CD4-positive, CD25-positive, alpha-beta regulatory T cell (primary cell): Measurements from ENCODE around the gene CCL8. TPM values are rescaled to one million over a fixed set of nuclear protein-coding genes. Genes with fewer than 3 reads are reported as not detected.
"Not testable (repeated sequence)": the region's sequence is repeated elsewhere in the genome, so short reads cannot be mapped to it uniquely, and the experiment has no call there.

Experiments
- ATAC-seq, 2 donors: fragments of 150-1000 bp; cut with Tn5 transposase; one replicate each; pipeline ENCODE4 v1.10.0; 2021; ENCODE audit warnings: low read depth in 2 of 2, moderate number of reproducible peaks in 2 of 2, moderate library complexity in 1 of 2
- DNase-seq, 3 donors: peaks; one replicate each; pipeline versions ENCODE4 v3.0.0 to v3.0.0-alpha.2; 2012 to 2022; ENCODE audit warnings: mixed read lengths in 1 of 3
- H3K27ac ChIP-seq: one replicate; pipeline ENCODE4 v1.7.0; 2013; ENCODE audit warnings: mild to moderate bottlenecking, low read length; ENCODE audit not compliant: insufficient read depth, poor library complexity, severe bottlenecking
- H3K27me3 ChIP-seq: one replicate; pipeline ENCODE4 v1.7.0; 2013; ENCODE audit warnings: low read length; ENCODE audit not compliant: control insufficient read depth, insufficient read depth
- H3K36me3 ChIP-seq: one replicate; pipeline ENCODE4 v1.7.0; 2013; ENCODE audit warnings: mild to moderate bottlenecking, low read length, moderate library complexity; ENCODE audit not compliant: control insufficient read depth, insufficient read depth
- H3K4me1 ChIP-seq: 2 replicates; pipeline ENCODE4 v1.7.0; 2013; ENCODE audit warnings: mild to moderate bottlenecking, low read length; ENCODE audit not compliant: insufficient read depth, control insufficient read depth, poor library complexity, severe bottlenecking
- H3K4me3 ChIP-seq: one replicate; pipeline ENCODE4 v1.7.0; 2013; ENCODE audit warnings: low read depth, mild to moderate bottlenecking, low read length, moderate library complexity
- H3K9me3 ChIP-seq, 2 experiments: 1 replicate in 1 of 2; 2 replicates in 1 of 2; pipeline ENCODE4 v1.7.0; 2013; ENCODE audit warnings: low read length in 2 of 2, mild to moderate bottlenecking in 1 of 2, moderate library complexity in 1 of 2; ENCODE audit not compliant: control insufficient read depth in 2 of 2
- H3K27ac Mint-ChIP-seq, 3 donors: one replicate each; pipeline ENCODE4 v1.8.0; 2020 to 2022; ENCODE audit warnings: mild to moderate bottlenecking in 3 of 3, mixed read lengths in 3 of 3, moderate library complexity in 2 of 3
- H3K27me3 Mint-ChIP-seq: one replicate; pipeline ENCODE4 v1.8.0; 2022; ENCODE audit warnings: mild to moderate bottlenecking, mixed read lengths
- H3K36me3 Mint-ChIP-seq: one replicate; pipeline ENCODE4 v1.8.0; 2020; ENCODE audit warnings: mixed read lengths
- H3K4me1 Mint-ChIP-seq, 4 donors: one replicate each; pipeline ENCODE4 v1.8.0; 2020 to 2022; ENCODE audit warnings: mixed read lengths in 4 of 4, mild to moderate bottlenecking in 1 of 4
- H3K4me3 Mint-ChIP-seq, 4 donors: one replicate each; pipeline ENCODE4 v1.8.0; 2020 to 2022; ENCODE audit warnings: mild to moderate bottlenecking in 4 of 4, mixed read lengths in 4 of 4, moderate library complexity in 3 of 4
- H3K9me3 Mint-ChIP-seq, 7 donors: one replicate each; pipeline ENCODE4 v1.8.0; 2020 to 2022; ENCODE audit warnings: mixed read lengths in 7 of 7, mild to moderate bottlenecking in 3 of 7, moderate library complexity in 2 of 7
- polyA plus RNA-seq, 4 donors: library from polyadenylated mRNA; unstranded; fragments of 300-500 nt; fragmentation: Illumina TruSeq; gene quantifications; one replicate each; pipeline ENCODE4 v1.2.3, GENCODE V29; 2021
- total RNA-seq: library from RNA; stranded (reverse); gene quantifications from one replicate; pipeline ENCODE4 v1.2.3, GENCODE V29; 2022

Gene CCL8
- total and polyA plus RNA-seq, 5 donors from 2014 or later, result not detected

DNA sequence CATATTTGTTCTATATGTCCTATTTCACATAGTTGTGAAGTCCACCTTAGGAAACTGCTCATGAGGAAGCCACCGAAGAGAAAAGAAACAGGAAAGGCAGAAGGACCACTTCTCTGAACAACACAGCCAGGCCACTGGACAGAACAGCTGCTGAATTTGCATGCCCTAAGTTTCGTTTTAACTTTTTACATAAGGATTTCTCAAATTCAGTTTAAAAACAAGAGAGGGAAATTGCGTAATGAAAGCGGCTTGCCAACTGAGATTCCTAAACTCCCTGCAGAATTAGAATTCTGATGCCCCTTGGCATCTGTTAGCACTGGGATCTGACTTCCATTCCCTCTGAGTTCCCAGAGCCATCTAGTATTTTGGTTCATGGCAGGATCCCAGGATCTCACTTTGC, 5.0 kb upstream of the CCL8 start:
- no peaks in the 10 kb centered on the region for H3K4me1 Mint-ChIP-seq
- Histone ChIP-seq H3K9me3 (no peaks in the 10 kb centered on the region), H3K36me3 (no peaks in the 10 kb centered on the region), H3K27ac (no peak overlapping the region), H3K4me3 (no peak overlapping the region), H3K4me1 (no peaks in the 10 kb centered on the region), H3K27me3 (peaks cover 13% of the 10 kb centered on the region)
- peaks cover 0 to 2% (median 0%) of the 10 kb centered on the region in 7 donors for H3K9me3 Mint-ChIP-seq
- ATAC-seq, result no peak
- H3K4me3 Mint-ChIP-seq, result no peak overlapping the region
- H3K27ac Mint-ChIP-seq, result no peak overlapping the region
- DNase-seq, result no peak
- H3K36me3 Mint-ChIP-seq, result no peaks in the 10 kb centered on the region
- peaks cover 16% of the 10 kb centered on the region for H3K27me3 Mint-ChIP-seq

DNA sequence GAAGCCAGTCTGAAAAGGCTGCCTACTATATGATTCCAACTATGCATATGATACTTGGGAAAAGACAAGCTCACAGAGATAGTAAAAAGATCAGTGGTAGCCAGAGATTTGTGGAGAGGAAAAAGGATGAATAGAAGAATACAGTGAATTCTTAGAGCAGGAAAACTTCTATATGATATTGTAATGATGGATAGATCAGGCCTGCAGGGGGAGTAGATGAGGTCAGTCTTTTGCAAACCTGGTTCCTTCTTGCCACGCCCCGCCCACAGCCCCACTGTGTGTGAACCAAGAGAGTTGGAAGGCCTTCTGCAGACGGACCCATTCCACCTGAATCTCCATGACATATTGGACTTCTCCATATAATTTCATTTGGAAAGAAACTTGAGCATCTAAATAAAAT, 761 bp upstream of the CCL8 start:
- Histone ChIP-seq H3K4me1 (no peaks in the 10 kb centered on the region), H3K27ac (no peak overlapping the region), H3K9me3 (no peaks in the 10 kb centered on the region), H3K4me3 (no peak overlapping the region), H3K36me3 (no peaks in the 10 kb centered on the region), H3K27me3 (peaks cover 8% of the 10 kb centered on the region)
- H3K27me3 Mint-ChIP-seq, result peaks cover 21% of the 10 kb centered on the region
- H3K9me3 Mint-ChIP-seq, result peaks cover 0 to 2% (median 0%) of the 10 kb centered on the region in 7 donors
- no peaks in the 10 kb centered on the region for H3K4me1 Mint-ChIP-seq
- no peak for ATAC-seq
- no peaks in the 10 kb centered on the region for H3K36me3 Mint-ChIP-seq
- peak in 1 of 3 donors; percentile 15 for DNase-seq
- no peak overlapping the region for H3K4me3 Mint-ChIP-seq
- H3K27ac Mint-ChIP-seq, result no peak overlapping the region

DNA sequence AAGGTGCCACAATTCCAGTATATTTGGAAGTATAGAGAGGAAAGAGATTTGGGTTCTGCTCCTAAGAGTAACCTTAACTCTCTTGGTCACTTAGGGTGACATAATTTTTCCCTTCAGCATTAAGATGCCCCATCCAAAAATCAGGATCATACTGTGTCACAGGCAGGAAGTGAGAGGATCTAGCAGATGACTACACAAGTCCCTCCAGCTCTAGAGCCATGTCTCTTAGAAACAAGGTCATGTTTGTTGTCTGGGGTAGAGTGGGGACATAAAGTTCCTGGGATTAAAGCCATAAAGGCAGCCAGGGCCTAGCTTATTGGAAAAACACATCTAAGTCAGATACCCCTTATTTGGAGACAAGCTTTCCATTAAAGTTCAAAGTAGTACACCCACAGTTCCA, 2.7 kb downstream of the CCL8 start:
- peaks cover 5% of the 10 kb centered on the region for H3K27me3 Mint-ChIP-seq

DNA sequence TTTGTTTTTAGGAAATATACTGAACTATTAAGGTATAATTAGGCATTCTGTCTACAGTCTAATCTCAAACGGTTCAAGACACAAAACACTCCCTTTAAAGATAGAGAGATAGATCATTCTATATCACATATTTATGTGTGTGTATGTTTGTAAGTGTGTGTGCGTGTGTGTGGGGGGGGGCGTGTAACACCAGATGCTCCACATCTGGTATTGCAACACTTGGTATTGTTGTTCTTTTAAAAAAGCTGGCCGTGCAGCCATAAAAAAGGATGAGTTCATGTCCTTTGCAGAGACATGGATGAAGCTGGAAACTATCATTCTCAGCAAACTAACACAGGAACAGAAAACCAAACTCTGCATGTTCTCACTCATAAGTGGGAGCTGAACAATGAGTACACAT, 8.3 kb downstream of the CCL8 start:
- H3K9me3 ChIP-seq, H3K27ac ChIP-seq, H3K4me1 ChIP-seq, H3K27ac Mint-ChIP-seq, DNase-seq, H3K36me3 Mint-ChIP-seq, H3K4me3 ChIP-seq, ATAC-seq, H3K4me1 Mint-ChIP-seq, H3K36me3 ChIP-seq, H3K4me3 Mint-ChIP-seq: not testable (repeated sequence)
- peaks cover 12% of the 10 kb centered on the region for H3K27me3 ChIP-seq
- Mint-ChIP-seq H3K9me3 (peaks cover 0 to 19% (median 2%) of the 10 kb centered on the region in 7 donors), H3K27me3 (peaks cover 29% of the 10 kb centered on the region)

More for the DNA sequence above, 2.7 kb downstream of the CCL8 start:
- no peak overlapping the region for H3K27ac ChIP-seq
- no peaks in the 10 kb centered on the region for H3K36me3 ChIP-seq
- no peak overlapping the region for H3K4me3 ChIP-seq
- H3K27me3 ChIP-seq, result peaks cover 7% of the 10 kb centered on the region
- no peak overlapping the region for H3K4me3 Mint-ChIP-seq
- H3K36me3 Mint-ChIP-seq, result no peaks in the 10 kb centered on the region
- H3K9me3 Mint-ChIP-seq, result peaks cover 0 to 19% (median 2%) of the 10 kb centered on the region in 7 donors
- H3K4me1 Mint-ChIP-seq, result no peaks in the 10 kb centered on the region
- H3K4me1 ChIP-seq, result no peaks in the 10 kb centered on the region
- ATAC-seq (no peak), DNase-seq (no peak)
- H3K27ac Mint-ChIP-seq, result no peak overlapping the region
- peaks cover 0 to 7% of the 10 kb centered on the region in 2 experiments for H3K9me3 ChIP-seq

DNA sequence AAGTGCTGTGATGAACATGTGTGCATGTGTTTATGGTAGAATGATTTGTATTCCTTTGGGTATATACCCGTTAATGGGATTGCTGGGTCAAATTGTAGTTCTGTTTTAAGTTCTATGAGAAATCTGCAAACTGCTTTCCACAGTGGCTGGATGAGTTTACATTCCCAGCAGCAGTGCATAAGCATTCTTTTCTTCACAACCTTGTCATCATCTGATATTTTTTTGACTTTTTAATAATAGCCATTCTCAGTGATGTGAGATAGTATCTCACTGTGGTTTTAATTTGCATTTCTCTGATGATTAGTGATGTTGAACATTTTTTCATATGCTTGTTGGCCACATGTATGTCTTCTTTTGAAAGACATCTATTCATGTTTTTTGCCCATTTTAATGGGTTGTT, 18.5 kb downstream of the CCL8 start:
- Mint-ChIP-seq H3K4me1 (no peaks in the 10 kb centered on the region), H3K27me3 (peaks cover 46% of the 10 kb centered on the region), H3K4me3 (no peak overlapping the region), H3K9me3 (peaks cover 0 to 6% (median 1%) of the 10 kb centered on the region in 7 donors), H3K36me3 (no peaks in the 10 kb centered on the region), H3K27ac (no peak overlapping the region)
- H3K4me1 ChIP-seq, result no peaks in the 10 kb centered on the region
- no peak overlapping the region for H3K27ac ChIP-seq
- no peak for DNase-seq
- peaks cover 10% of the 10 kb centered on the region for H3K27me3 ChIP-seq
- H3K4me3 ChIP-seq, result no peak overlapping the region
- no peak for ATAC-seq
- H3K9me3 ChIP-seq, result no peaks in the 10 kb centered on the region
- H3K36me3 ChIP-seq, result no peaks in the 10 kb centered on the region

DNA sequence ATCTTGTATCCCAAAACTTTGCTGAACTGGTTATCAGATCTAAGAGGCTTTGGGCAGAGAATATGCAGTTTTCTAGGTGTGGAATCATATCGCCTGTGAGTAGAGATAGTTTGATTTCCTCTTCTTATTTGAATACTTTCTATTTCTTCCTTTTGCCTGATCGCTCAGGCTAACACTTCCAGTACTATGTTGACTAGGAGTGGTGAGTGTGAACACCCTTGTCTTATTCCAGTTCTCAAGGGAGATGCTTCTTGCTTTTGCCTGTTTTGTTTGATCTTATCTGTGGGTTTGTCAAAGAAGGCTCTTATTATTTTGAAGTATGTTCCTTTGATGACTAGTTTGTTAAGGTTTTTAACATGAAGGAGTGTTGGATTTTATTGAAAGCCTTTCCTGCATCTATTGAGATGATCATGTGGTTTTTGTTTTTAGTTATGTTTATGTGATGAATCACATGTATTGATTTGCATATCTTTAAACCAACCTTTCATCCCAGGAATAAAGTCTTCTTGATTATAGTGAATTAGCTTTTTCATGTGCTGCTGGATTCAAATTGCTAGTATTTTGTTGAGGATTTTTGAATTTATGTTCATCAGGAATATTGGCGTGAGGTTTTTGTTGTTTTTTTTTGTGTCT, 20.0 kb downstream of the CCL8 start:
- no peaks in the 10 kb centered on the region for H3K4me1 ChIP-seq
- H3K27ac ChIP-seq, result no peak overlapping the region
- H3K36me3 ChIP-seq, result no peaks in the 10 kb centered on the region
- Mint-ChIP-seq H3K4me3 (no peak overlapping the region), H3K27me3 (peaks cover 52% of the 10 kb centered on the region), H3K4me1 (no peaks in the 10 kb centered on the region), H3K9me3 (peaks cover 0 to 6% (median 0%) of the 10 kb centered on the region in 7 donors), H3K36me3 (no peaks in the 10 kb centered on the region), H3K27ac (no peak overlapping the region)
- ATAC-seq (no peak), DNase-seq (no peak)
- peaks cover 14% of the 10 kb centered on the region for H3K27me3 ChIP-seq
- H3K9me3 ChIP-seq, result no peaks in the 10 kb centered on the region
- no peak overlapping the region for H3K4me3 ChIP-seq

DNA sequence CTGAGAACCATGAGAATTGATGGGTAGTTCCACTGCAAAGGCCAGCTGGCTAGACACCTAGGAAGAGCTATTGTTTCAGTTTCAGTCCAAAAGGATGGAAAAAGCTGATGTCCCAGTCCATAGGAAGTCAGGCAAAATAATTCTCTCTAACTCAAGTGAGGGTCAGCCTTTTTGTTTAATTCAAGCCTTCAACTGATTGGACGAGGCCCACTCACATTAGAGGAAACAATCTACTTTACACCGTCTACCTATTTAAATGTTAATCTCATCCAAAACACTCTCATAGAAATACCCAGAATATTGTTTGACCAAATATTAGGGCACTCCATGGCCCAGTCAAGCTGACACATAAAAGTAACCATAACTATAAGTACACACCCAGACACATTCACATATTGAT, 22.7 kb downstream of the CCL8 start:
- Mint-ChIP-seq H3K27ac (no peak overlapping the region), H3K36me3 (no peaks in the 10 kb centered on the region), H3K4me3 (no peak overlapping the region), H3K4me1 (no peaks in the 10 kb centered on the region), H3K27me3 (peaks cover 53% of the 10 kb centered on the region), H3K9me3 (peaks cover 0 to 2% (median 0%) of the 10 kb centered on the region in 7 donors)
- Histone ChIP-seq H3K4me3 (no peak overlapping the region), H3K9me3 (no peaks in the 10 kb centered on the region), H3K27me3 (peaks cover 14% of the 10 kb centered on the region), H3K27ac (no peak overlapping the region), H3K36me3 (no peaks in the 10 kb centered on the region), H3K4me1 (no peaks in the 10 kb centered on the region)
- ATAC-seq (no peak), DNase-seq (no peak)

DNA sequence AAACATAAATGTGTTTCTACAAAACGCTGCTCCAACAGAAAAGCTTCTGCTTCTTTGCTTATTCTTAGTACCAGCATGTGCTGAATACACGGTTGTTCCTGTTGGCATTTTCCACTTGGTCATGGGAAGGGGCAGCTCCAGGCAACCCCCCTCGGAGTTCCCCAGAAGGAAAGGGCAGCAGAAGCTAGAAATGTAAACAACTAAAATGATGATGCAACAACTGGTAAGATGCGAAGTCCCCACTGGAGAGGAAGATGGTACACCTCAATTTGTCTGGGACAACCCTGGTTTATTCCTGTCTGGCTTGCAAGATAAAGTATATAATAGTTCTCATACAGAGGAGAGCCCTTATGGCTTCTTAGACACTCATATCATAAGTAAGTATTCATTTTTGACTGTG, 27.8 kb downstream of the CCL8 start:
- Histone ChIP-seq H3K36me3 (no peaks in the 10 kb centered on the region), H3K9me3 (no peaks in the 10 kb centered on the region), H3K4me3 (no peak overlapping the region), H3K27ac (no peak overlapping the region), H3K27me3 (peaks cover 8% of the 10 kb centered on the region), H3K4me1 (no peaks in the 10 kb centered on the region)
- Mint-ChIP-seq H3K9me3 (no peaks in the 10 kb centered on the region), H3K27me3 (peaks cover 38% of the 10 kb centered on the region), H3K36me3 (no peaks in the 10 kb centered on the region), H3K27ac (no peak overlapping the region), H3K4me1 (no peaks in the 10 kb centered on the region), H3K4me3 (no peak overlapping the region)
- DNase-seq (no peak), ATAC-seq (no peak)
